ENCODE data around the gene NRXN3. TPM values are rescaled to one million over a fixed set of nuclear protein-coding genes. Genes with fewer than 3 reads are reported as not detected.

Gene NRXN3
- polyA plus RNA-seq, 1 experiment, result 7.0 TPM

- TF ChIP-seq CTCF (IDR thresholded peaks at IDR 0.05; ENCODE audit: insufficient read depth, low read depth, low read length), result no peak
- Histone ChIP-seq H3K4me3 (ENCODE audit: low read depth, low read length) (no peak overlapping the region), H3K36me3 (ENCODE audit: control insufficient read depth, insufficient read depth, low read length) (no peaks in the 10 kb centered on the region), H3K27me3 (ENCODE audit: control insufficient read depth, insufficient read depth, low read length) (no peaks in the 10 kb centered on the region)
- ChIA-PET CTCF (no interaction called here), POLR2A (no interaction called here)
- no peak for DNase-seq (ENCODE audit: low read depth)
Observed at GRCh38 chr14:78154827-78155226, 15.3 kb upstream of the NRXN3 start.

DNA sequence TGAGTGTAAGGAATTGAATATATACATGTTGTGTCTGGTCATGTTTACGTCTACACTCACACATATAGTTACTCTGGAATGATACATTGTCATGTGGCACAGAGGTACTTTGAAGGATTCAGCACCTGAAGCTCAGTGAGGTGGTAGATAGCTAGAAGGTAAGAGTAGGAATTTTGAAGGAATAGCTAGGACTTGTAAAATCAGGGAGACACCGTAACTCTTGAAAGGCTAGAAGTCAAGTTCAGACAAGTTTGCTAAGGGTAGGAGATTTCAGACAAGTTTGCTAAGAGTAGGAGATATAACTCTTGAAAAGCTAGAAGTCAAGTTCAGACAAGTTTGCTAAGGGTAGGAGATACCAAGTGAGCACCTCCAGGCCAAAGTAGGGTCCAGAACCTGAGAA lies 14.0 kb upstream of the NRXN3 start:
- Histone ChIP-seq H3K4me3 (ENCODE audit: low read depth, low read length) (no peak overlapping the region), H3K36me3 (ENCODE audit: control insufficient read depth, insufficient read depth, low read length) (no peaks in the 10 kb centered on the region), H3K27me3 (ENCODE audit: control insufficient read depth, insufficient read depth, low read length) (no peaks in the 10 kb centered on the region)
- ChIA-PET POLR2A (no interaction called here), CTCF (no interaction called here)
- no peak for TF ChIP-seq CTCF (IDR thresholded peaks at IDR 0.05; ENCODE audit: insufficient read depth, low read depth, low read length)
- DNase-seq (ENCODE audit: low read depth), result no peak

GRCh38 chr14:78157494-78158437 lies 12.4 kb upstream of the NRXN3 start:
- POLR2A ChIA-PET, result no interaction called here
- no peaks in the 10 kb centered on the region for H3K27me3 ChIP-seq (ENCODE audit: control insufficient read depth, insufficient read depth, low read length)
- H3K36me3 ChIP-seq (ENCODE audit: control insufficient read depth, insufficient read depth, low read length), result no peaks in the 10 kb centered on the region
- TF ChIP-seq CTCF (IDR thresholded peaks at IDR 0.05; ENCODE audit: insufficient read depth, low read depth, low read length), result no peak
- DNase-seq (ENCODE audit: low read depth), result no peak
- H3K4me3 ChIP-seq (ENCODE audit: low read depth, low read length), result no peak overlapping the region
- CTCF ChIA-PET, result no interaction called here

GRCh38 chr14:78162202-78162601 lies 8.0 kb upstream of the NRXN3 start:
- TF ChIP-seq CTCF (IDR thresholded peaks at IDR 0.05; ENCODE audit: insufficient read depth, low read depth, low read length), result no peak
- Histone ChIP-seq H3K36me3 (ENCODE audit: control insufficient read depth, insufficient read depth, low read length) (no peaks in the 10 kb centered on the region), H3K4me3 (ENCODE audit: low read depth, low read length) (no peak overlapping the region), H3K27me3 (ENCODE audit: control insufficient read depth, insufficient read depth, low read length) (no peaks in the 10 kb centered on the region)
- CTCF ChIA-PET, result no interaction called here
- no peak for DNase-seq (ENCODE audit: low read depth)
- POLR2A ChIA-PET, result no interaction called here

DNA sequence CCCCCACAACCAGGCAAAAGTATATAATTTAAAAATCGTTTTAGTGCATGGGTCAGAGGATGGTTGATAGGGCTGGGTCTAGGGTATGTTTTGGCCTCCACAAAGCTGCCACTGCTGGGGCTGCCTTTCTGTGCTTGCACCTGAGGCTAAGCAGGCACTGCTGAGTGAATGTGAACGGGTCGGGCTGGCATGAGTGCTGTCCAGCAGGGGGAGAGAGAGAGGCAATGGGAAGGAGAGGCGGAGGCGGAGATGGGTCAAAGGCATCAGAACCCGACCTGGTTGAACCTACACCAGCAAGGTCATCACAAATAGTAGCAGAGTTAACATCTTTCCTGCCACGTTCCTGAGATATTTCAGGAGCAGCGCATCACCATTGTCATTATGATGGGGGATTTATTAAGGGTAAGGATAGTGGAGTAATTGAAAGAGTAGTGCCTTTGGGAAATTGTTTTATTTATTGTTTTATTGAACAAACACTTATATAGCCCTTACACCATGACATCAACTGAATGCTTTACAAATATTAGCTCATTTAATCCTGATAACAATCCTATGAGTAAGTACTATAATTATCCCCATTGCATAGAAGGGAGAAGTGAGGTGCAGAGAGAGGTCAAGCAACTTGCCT lies 5.8 kb upstream of the NRXN3 start:
- DNase-seq (ENCODE audit: low read depth), result no peak
- POLR2A ChIA-PET, result no interaction called here
- Histone ChIP-seq H3K27me3 (ENCODE audit: control insufficient read depth, insufficient read depth, low read length) (no peaks in the 10 kb centered on the region), H3K4me3 (ENCODE audit: low read depth, low read length) (no peak overlapping the region), H3K36me3 (ENCODE audit: control insufficient read depth, insufficient read depth, low read length) (no peaks in the 10 kb centered on the region)
- CTCF ChIA-PET, result no interaction called here
- TF ChIP-seq CTCF (IDR thresholded peaks at IDR 0.05; ENCODE audit: insufficient read depth, low read depth, low read length), result no peak; the same call in 1 of the 2 replicates

Measured in BJ (cell line).